Measurements from ENCODE around the gene ASB16.

- TF ChIP-seq CTCF (IDR thresholded peaks at IDR 0.05) (peak; percentile 97 to 100 (median 99)), POLR2A (IDR thresholded peaks at IDR 0.05) (peak; percentile 43 to 45)
These were observed 40.1 kb downstream of the ASB16 start for GRCh38 chr17:44210342-44211192.
